ENCODE measurements around the gene CATSPER3. TPM values are rescaled to one million over a fixed set of nuclear protein-coding genes. Genes with fewer than 3 reads are reported as not detected.

The CATSPER3 gene
- total and polyA plus RNA-seq, 2 of the 13 experiments (the other 11 are each of a cell fraction or from before 2014, with no cell fraction given): 0.33 to 0.37 TPM

GRCh38 chr5:134932508-134932907 lies 35.2 kb upstream of the CATSPER3 start:
- ATAC-seq: no peak
- Histone ChIP-seq H3K9ac (ENCODE audit: insufficient read depth, low read depth, low read length) (no peak overlapping the region), H4K20me1 (ENCODE audit: insufficient read depth, low read length) (no peaks in the 10 kb centered on the region), H3K9me3 (ENCODE audit: low read length) (no peaks in the 10 kb centered on the region), H3K27ac (ENCODE audit: extremely low read length, insufficient read depth, low read length) (no peak overlapping the region), H3K27me3 (ENCODE audit: control insufficient read depth in 1 of 2, insufficient read depth in 2 of 2, low read length in 2 of 2) (no peaks in the 10 kb centered on the region; a peak in 1 of 5 replicates), H3K36me3 (replicated peaks in 1 of 2; ENCODE audit: control insufficient read depth in 1 of 2, insufficient read depth in 2 of 2, low read length in 2 of 2) (peaks cover 4 to 26% of the 10 kb centered on the region in 2 experiments), H3K4me1 (ENCODE audit: insufficient read depth, low read length) (no peaks in the 10 kb centered on the region), H3K79me2 (ENCODE audit: insufficient read depth, low read length) (no peaks in the 10 kb centered on the region), H3K4me2 (ENCODE audit: low read depth, low read length) (no peak overlapping the region), H3K4me3 (replicated peaks in 1 of 3; ENCODE audit: insufficient read depth in 1 of 3, low read depth in 2 of 3, low read length in 3 of 3) (no peak overlapping the region), H2AFZ (ENCODE audit: low read length) (no peak overlapping the region)
- CTCF ChIA-PET (ENCODE audit: low intra/inter-chr PET ratio, low total read pairs): no interaction called here
- DNase-seq (ENCODE audit: low spot score): no peak
- POLR2A ChIA-PET: no interaction called here
- intact Hi-C loops (cut with micrococcal nuclease; ENCODE audit: unreplicated experiment) (no loop called here), in situ Hi-C loops (cut with HindIII; ENCODE audit: extremely low pct_ligation_motif_present, low pct_unique_long_range_greater_than_20kb) (no loop called here)
- no TSS peak for BruUV-seq (replicated peaks)
- TF ChIP-seq ZNF121 (CRISPR knock-in tag; IDR thresholded peaks at IDR 0.05) (0 out of 2 replicates have a peak, but pooled peaks have one; percentile 32), TCF12 (IDR thresholded peaks at IDR 0.05) (no peak), TCF12 (CRISPR knock-in tag; IDR thresholded peaks at IDR 0.05) (no peak)
- WGBS (ENCODE audit: low lambda C conversion rate): 100% methylated on average over 3 of the region's 3 CpGs
- FAIRE-seq: no peak

GRCh38 chr5:134934202-134934601 lies 33.5 kb upstream of the CATSPER3 start:
- DNase-seq (ENCODE audit: low spot score): no peak
- Histone ChIP-seq H4K20me1 (ENCODE audit: insufficient read depth, low read length) (no peaks in the 10 kb centered on the region), H3K79me2 (ENCODE audit: insufficient read depth, low read length) (no peaks in the 10 kb centered on the region), H3K27ac (ENCODE audit: extremely low read length, insufficient read depth, low read length) (no peak overlapping the region), H3K4me2 (ENCODE audit: low read depth, low read length) (no peak overlapping the region), H3K27me3 (ENCODE audit: control insufficient read depth in 1 of 2, insufficient read depth in 2 of 2, low read length in 2 of 2) (no peaks in the 10 kb centered on the region; a peak in 1 of 5 replicates), H3K4me3 (replicated peaks in 1 of 3; ENCODE audit: insufficient read depth in 1 of 3, low read depth in 2 of 3, low read length in 3 of 3) (no peak overlapping the region), H3K9ac (ENCODE audit: insufficient read depth, low read depth, low read length) (no peak overlapping the region), H2AFZ (ENCODE audit: low read length) (no peak overlapping the region), H3K4me1 (ENCODE audit: insufficient read depth, low read length) (no peaks in the 10 kb centered on the region), H3K9me3 (ENCODE audit: low read length) (no peaks in the 10 kb centered on the region), H3K36me3 (replicated peaks in 1 of 2; ENCODE audit: control insufficient read depth in 1 of 2, insufficient read depth in 2 of 2, low read length in 2 of 2) (peaks cover 4 to 30% of the 10 kb centered on the region in 2 experiments)
- CTCF ChIA-PET (ENCODE audit: low intra/inter-chr PET ratio, low total read pairs): no interaction called here
- BruUV-seq (replicated peaks): no TSS peak
- no peak for ATAC-seq
- FAIRE-seq: no peak
- 94% methylated on average over 5 of the region's 5 CpGs for WGBS (ENCODE audit: low lambda C conversion rate)
- intact Hi-C loops (cut with micrococcal nuclease; ENCODE audit: unreplicated experiment) (no loop called here), in situ Hi-C loops (cut with HindIII; ENCODE audit: extremely low pct_ligation_motif_present, low pct_unique_long_range_greater_than_20kb) (no loop called here)
- POLR2A ChIA-PET: no interaction called here
- TF ChIP-seq IKZF5 (CRISPR knock-in tag; IDR thresholded peaks at IDR 0.05): no peak
- no peak for TF ChIP-seq ZNF333 (CRISPR knock-in tag; IDR thresholded peaks at IDR 0.05; ENCODE audit: borderline replicate concordance)
- no peak for TF ChIP-seq SIN3B (IDR thresholded peaks at IDR 0.05; ENCODE audit: low read length)
- no peak for TF ChIP-seq SP1 (IDR thresholded peaks at IDR 0.05)
- no peak for TF ChIP-seq SP1 (CRISPR knock-in tag; IDR thresholded peaks at IDR 0.05)
- TF ChIP-seq ZNF563 (CRISPR knock-in tag; IDR thresholded peaks at IDR 0.05): no peak
- no peak for TF ChIP-seq E2F2 (CRISPR knock-in tag; IDR thresholded peaks at IDR 0.05; ENCODE audit: borderline replicate concordance)
- no peak for TF ChIP-seq ZNF768 (CRISPR knock-in tag; IDR thresholded peaks at IDR 0.05)
- no peak for TF ChIP-seq GTF2F1 (IDR thresholded peaks at IDR 0.05; ENCODE audit: low read length)
